Mesendoderm (in vitro differentiated cells): ENCODE measurements around the gene EIF4G1.
A peak's percentile ranks its signal among the peaks of the same experiment; 100 is the strongest.

ENCODE experiments used
- small RNA-seq: library from polyadenylated mRNA; stranded (forward); fragments of <200 nt; extraction: miRNeasy Mini kit (QIAGEN cat#:217004); gene quantifications from one replicate; pipeline ENCODE3, GENCODE V24; 2013; ENCODE audit not compliant: insufficient read depth

Gene EIF4G1

Small RNAs within 50 kb of the gene (small RNA-seq; reads per million reads assigned to genes)
- 399 reads per million, percentile 98 among the genes with 10 or more reads in this experiment for gene SNORD66
